ENCODE results near the gene HAS3.
"Not testable (repeated sequence)": the region's sequence is repeated elsewhere in the genome, so short reads cannot be mapped to it uniquely, and the experiment has no call there.

The HAS3 gene

GRCh38 chr16:69105501-69106361 lies at the start of gene HAS3:
Gene HAS3 (plus strand): TSS chr16:69105653. CDS start chr16:69109396, 3,743 bp downstream.
- DNase-seq: peak; percentile 15

DNA sequence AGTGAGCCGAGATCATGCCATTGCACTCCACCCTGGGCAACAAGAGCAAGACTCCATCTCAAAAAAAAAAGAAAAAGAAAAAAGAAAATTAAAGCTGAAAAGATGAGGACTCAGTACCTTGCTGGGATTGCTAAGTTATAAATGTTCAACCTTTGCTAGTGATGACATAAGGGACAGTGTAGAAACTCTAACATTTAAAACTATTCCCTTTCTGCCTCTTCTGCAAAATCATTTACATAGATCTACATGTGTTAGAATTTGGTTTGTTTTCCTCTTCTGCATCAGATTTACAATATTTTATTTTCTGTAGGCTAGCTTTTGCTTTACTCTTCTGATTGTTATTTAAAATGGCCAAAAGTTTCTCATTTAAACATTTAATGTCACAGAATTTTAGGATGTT lies 49.5 kb upstream of the HAS3 start:
- DNase-seq: no peak

- no peak for DNase-seq
Measured at GRCh38 chr16:69056421-69056820, 49.0 kb upstream of the HAS3 start.

DNA sequence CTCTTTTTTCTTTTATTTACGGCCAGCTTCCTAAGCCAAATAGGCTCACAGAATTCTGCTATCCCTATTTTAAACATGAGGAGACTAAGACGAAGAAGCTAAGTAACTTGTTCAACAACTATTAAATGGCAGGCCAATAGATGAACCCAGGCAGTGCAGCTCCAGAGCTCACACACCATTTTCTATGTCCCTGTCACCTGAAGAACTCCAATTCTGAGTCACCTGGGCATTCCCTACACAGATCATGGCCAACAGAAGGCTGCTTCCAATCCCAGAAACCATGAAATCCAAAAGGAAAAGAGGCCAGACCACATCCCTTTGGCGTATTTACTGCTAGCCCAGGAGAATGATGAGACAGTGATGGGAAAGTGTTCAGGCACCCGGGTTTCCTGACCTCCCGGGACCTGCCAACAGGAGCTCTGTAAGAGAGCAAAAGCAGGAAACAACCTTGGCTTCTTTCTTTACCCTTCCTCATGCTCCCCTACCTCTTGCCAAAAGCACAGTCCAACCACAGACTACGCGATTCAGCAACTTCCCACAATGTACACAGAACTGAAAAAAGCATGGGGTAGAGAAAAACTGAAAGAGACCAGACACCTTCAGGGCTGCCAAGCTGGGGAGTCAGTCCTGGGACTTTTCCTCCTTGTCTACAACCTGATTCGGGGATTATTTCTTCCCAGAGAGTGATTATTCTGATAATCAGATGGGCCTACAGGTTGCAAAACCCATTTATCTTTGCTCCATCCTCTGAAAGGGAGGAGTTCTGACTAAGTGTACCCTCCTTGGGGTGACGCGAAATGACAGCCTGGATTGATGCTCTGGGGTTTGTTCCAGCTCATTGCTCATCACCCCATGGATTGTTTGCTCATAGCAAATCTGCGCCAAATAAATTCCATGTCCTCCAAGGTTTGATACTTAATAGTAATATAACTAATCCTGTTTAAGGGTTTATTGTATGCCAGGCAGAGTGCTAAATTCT lies 47.8 kb upstream of the HAS3 start:
- DNase-seq: no peak

- DNase-seq: not testable (repeated sequence)
Measured at GRCh38 chr16:69063491-69063890, 42.0 kb upstream of the HAS3 start.

- no peak for DNase-seq
Measured at GRCh38 chr16:69064124-69064763, 41.2 kb upstream of the HAS3 start.

GRCh38 chr16:69064764-69065313 lies 40.6 kb upstream of the HAS3 start:
- DNase-seq: no peak

- DNase-seq: no peak
Measured at GRCh38 chr16:69069504-69069903, 35.9 kb upstream of the HAS3 start.

DNA sequence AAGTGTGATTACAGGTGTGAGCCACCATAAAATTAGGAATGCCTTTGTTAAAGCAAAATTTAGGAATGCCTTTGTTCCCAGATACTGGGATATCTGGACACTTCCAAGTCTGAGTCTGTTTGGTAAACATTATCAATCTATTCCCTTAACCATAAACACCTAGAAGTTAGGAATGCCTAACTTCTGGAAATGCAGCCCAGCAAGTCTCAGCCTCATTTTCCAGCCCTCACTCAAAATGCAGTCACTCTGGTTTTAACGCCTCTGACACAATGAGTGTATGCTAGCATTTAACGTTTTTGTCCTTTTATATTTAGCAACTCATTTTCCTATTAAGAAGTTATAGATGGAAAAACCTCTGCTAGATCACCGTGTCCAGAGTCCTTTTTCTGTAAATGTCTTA lies 34.4 kb upstream of the HAS3 start:
- no peak for DNase-seq

DNA sequence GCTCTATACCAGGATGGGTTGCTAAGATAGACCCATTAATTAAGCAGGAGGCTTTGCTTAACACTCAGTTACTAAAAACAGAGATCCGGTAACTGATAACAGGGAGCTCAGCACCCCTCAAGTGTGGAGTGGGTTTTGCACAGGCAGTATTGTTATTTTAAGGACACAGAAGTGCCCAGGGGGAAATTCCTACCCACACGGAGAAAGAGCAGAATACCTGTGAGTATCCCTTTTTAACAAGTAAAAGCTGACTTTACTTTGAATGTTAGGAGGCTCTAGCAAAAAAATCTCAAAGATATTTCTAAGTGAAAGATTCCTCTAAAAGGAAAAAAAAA lies 32.8 kb upstream of the HAS3 start:
- no peak for DNase-seq

- DNase-seq: no peak
Measured at GRCh38 chr16:69073181-69073702, 32.2 kb upstream of the HAS3 start.

- DNase-seq: no peak
Measured at GRCh38 chr16:69077251-69077650, 28.2 kb upstream of the HAS3 start.

- DNase-seq: no peak
Measured at GRCh38 chr16:69078073-69078472, 27.4 kb upstream of the HAS3 start.

GRCh38 chr16:69079697-69080096 lies 25.8 kb upstream of the HAS3 start:
- DNase-seq: no peak

DNA sequence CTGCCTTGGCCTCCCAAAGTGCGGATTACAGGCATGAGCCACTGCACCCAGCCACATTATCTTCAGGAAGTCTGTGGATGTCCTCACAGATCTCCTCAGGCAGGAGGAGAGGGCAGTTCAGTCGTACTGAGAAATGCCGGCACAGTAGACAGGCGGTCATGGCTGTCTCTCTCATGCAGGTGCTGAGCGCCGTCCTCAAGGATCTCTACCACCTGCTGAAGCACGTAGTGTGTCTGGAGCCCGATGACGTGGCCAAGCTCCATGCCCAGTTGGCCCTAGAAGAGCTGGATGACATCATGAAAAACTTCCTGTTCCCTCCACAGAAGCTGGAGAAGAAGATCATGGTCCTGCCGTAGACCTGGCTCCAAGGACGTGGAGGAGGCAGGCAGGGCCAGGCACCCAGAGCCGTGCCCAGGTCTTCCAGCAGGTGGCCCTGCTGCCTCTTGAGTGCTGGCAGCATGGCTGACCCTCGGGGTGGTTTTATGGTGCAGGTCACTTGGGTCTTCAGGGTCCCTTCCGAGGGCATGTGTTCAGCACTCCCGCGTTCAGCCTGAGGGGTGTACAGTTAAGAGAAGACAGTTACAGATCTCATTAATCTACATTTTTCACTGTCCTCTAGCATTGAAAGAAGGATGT lies 22.0 kb upstream of the HAS3 start:
- DNase-seq: no peak

- DNase-seq: no peak
Measured at GRCh38 chr16:69084289-69084688, 21.2 kb upstream of the HAS3 start.

GRCh38 chr16:69085032-69085695 lies 20.3 kb upstream of the HAS3 start:
- no peak for DNase-seq

GRCh38 chr16:69087161-69087581 lies 18.3 kb upstream of the HAS3 start:
- DNase-seq: no peak

DNA sequence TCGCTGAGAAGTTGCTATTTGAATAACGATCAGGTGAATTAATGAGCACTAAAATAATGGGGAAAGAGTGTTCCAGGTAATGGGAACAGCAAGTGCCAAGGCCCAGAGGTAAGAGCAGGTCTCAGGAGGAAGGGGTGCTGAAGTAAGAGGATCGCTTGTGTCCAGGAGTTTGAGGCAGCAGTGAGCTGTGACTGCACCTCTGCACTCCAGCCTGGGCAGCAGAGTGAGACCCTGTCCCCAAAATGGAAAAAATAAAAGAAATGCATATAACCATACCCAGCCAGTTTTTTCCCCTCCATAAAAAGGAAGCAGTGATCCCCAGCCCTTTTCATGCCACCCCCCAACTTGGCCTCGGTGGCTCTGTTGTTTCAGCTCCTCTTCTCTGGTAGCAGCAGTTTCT lies 16.8 kb upstream of the HAS3 start:
- DNase-seq: no peak

- DNase-seq: no peak
Measured at GRCh38 chr16:69089091-69089910, 16.2 kb upstream of the HAS3 start.

GRCh38 chr16:69093974-69094373 lies 11.5 kb upstream of the HAS3 start:
- no peak for DNase-seq
